ENCODE measurements around the gene DOCK4. TPM values are rescaled to one million over a fixed set of nuclear protein-coding genes. Genes with fewer than 3 reads are reported as not detected.

The DOCK4 gene
- total RNA-seq, 1 donor from 2014 or later: 43.0 TPM

- no peaks in the 10 kb centered on the region for H3K36me3 Mint-ChIP-seq (ENCODE audit: low read depth)
- no peak overlapping the region for H3K27ac Mint-ChIP-seq (ENCODE audit: unreplicated experiment)
- H3K4me3 Mint-ChIP-seq (ENCODE audit: unreplicated experiment): no peak overlapping the region
- DNase-seq (ENCODE audit: low spot score): no peak
- no peaks in the 10 kb centered on the region for H3K9me3 Mint-ChIP-seq (ENCODE audit: low read depth)
- peaks cover 38% of the 10 kb centered on the region for H3K4me1 Mint-ChIP-seq (ENCODE audit: low read depth)
- TF ChIP-seq, protein P1, sequence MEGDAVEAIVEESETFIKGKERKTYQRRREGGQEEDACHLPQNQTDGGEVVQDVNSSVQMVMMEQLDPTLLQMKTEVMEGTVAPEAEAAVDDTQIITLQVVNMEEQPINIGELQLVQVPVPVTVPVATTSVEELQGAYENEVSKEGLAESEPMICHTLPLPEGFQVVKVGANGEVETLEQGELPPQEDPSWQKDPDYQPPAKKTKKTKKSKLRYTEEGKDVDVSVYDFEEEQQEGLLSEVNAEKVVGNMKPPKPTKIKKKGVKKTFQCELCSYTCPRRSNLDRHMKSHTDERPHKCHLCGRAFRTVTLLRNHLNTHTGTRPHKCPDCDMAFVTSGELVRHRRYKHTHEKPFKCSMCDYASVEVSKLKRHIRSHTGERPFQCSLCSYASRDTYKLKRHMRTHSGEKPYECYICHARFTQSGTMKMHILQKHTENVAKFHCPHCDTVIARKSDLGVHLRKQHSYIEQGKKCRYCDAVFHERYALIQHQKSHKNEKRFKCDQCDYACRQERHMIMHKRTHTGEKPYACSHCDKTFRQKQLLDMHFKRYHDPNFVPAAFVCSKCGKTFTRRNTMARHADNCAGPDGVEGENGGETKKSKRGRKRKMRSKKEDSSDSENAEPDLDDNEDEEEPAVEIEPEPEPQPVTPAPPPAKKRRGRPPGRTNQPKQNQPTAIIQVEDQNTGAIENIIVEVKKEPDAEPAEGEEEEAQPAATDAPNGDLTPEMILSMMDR (IDR thresholded peaks at IDR 0.05): no peak
- H3K27me3 Mint-ChIP-seq (ENCODE audit: low read depth): no peaks in the 10 kb centered on the region
These were observed 145.1 kb downstream of the DOCK4 start for GRCh38 chr7:112061051-112061450.

GRCh38 chr7:112060625-112061024 is 145.6 kb downstream of the DOCK4 start:
- no peak overlapping the region for H3K27ac Mint-ChIP-seq (ENCODE audit: unreplicated experiment)
- H3K4me1 Mint-ChIP-seq (ENCODE audit: low read depth): peaks cover 38% of the 10 kb centered on the region
- TF ChIP-seq, protein P1 (IDR thresholded peaks at IDR 0.05): no peak
- H3K4me3 Mint-ChIP-seq (ENCODE audit: unreplicated experiment): no peak overlapping the region
- DNase-seq (ENCODE audit: low spot score): no peak
- H3K9me3 Mint-ChIP-seq (ENCODE audit: low read depth): no peaks in the 10 kb centered on the region
- H3K36me3 Mint-ChIP-seq (ENCODE audit: low read depth): no peaks in the 10 kb centered on the region
- no peaks in the 10 kb centered on the region for H3K27me3 Mint-ChIP-seq (ENCODE audit: low read depth)

DNA sequence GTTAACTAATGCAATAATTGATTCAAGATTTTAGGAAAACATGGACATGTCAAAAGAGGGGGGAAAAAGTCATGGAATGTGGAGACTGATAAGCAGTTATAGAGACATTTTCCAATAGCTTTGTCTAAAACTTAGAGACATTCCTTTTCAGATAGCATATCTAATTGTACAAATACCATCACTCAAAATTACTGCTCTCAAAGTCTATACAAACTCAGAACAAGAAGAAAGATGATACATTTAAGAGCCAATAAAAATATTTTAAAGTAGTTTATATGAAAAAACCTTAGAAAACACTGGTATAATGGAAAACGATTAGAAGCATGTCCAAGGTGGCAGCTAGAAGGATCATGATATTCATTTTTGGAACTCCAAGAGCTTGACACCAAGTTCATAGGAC is 146.5 kb downstream of the DOCK4 start:
- no peak overlapping the region for H3K4me3 Mint-ChIP-seq (ENCODE audit: unreplicated experiment)
- H3K27me3 Mint-ChIP-seq (ENCODE audit: low read depth): no peaks in the 10 kb centered on the region
- H3K4me1 Mint-ChIP-seq (ENCODE audit: low read depth): peaks cover 33% of the 10 kb centered on the region
- no peaks in the 10 kb centered on the region for H3K36me3 Mint-ChIP-seq (ENCODE audit: low read depth)
- no peak for DNase-seq (ENCODE audit: low spot score)
- TF ChIP-seq, protein P1 (IDR thresholded peaks at IDR 0.05): no peak
- H3K9me3 Mint-ChIP-seq (ENCODE audit: low read depth): no peaks in the 10 kb centered on the region
- no peak overlapping the region for H3K27ac Mint-ChIP-seq (ENCODE audit: unreplicated experiment)

DNA sequence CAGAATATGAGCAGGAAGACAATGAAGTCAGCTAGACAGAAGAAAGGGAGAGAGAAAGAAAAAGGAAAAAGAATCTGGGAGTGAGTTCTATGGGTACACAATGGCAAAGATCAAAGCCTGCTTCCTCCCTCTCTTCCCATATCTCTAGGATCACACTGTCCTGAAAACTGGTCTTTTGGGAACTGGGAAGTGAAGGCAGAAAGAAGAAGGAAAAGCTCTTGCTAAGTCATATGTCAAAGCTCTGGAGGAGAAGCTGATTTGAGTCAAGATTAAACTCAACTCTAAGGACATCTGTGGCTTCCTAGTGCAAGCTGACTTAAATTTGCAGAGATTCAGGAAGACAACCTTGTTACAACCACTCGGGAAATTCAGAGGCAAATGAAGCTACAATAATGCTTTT is 147.5 kb downstream of the DOCK4 start:
- H3K4me3 Mint-ChIP-seq (ENCODE audit: unreplicated experiment): no peak overlapping the region
- TF ChIP-seq, protein P1 (IDR thresholded peaks at IDR 0.05): no peak
- no peaks in the 10 kb centered on the region for H3K9me3 Mint-ChIP-seq (ENCODE audit: low read depth)
- H3K4me1 Mint-ChIP-seq (ENCODE audit: low read depth): peaks cover 34% of the 10 kb centered on the region
- H3K27me3 Mint-ChIP-seq (ENCODE audit: low read depth): no peaks in the 10 kb centered on the region
- no peak for DNase-seq (ENCODE audit: low spot score)
- H3K27ac Mint-ChIP-seq (ENCODE audit: unreplicated experiment): no peak overlapping the region
- H3K36me3 Mint-ChIP-seq (ENCODE audit: low read depth): no peaks in the 10 kb centered on the region

GRCh38 chr7:112056409-112056808 is 149.8 kb downstream of the DOCK4 start:
- Mint-ChIP-seq H3K27ac (ENCODE audit: unreplicated experiment) (no peak overlapping the region), H3K9me3 (ENCODE audit: low read depth) (no peaks in the 10 kb centered on the region), H3K36me3 (ENCODE audit: low read depth) (no peaks in the 10 kb centered on the region), H3K4me1 (ENCODE audit: low read depth) (peaks cover 48% of the 10 kb centered on the region), H3K4me3 (ENCODE audit: unreplicated experiment) (no peak overlapping the region), H3K27me3 (ENCODE audit: low read depth) (no peaks in the 10 kb centered on the region)
- TF ChIP-seq, protein P1 (IDR thresholded peaks at IDR 0.05): no peak
- no peak for DNase-seq (ENCODE audit: low spot score)
